ENCODE measurements around the gene WBP1.

WBP1 gene

DNA sequence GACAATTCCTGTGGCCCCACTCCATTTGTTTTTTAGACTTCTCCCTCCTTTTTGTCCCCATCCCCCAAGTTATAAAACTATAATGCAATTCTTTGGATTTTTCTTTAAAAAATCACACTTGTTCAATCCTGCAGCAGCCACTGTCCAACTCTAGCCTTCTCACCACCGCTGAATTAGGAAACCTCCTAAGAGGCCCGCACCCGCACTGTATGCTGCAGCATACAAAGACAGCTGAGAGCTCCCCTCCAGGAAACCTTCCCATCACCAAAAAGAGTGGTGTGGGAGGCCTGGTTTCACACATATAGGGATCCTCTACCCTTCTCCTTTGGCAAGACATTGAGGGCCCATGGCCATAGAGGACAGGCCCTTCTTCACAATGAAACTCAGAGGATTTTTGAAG, 46.4 kb downstream of the WBP1 start:
- DNase-seq = no peak

DNA sequence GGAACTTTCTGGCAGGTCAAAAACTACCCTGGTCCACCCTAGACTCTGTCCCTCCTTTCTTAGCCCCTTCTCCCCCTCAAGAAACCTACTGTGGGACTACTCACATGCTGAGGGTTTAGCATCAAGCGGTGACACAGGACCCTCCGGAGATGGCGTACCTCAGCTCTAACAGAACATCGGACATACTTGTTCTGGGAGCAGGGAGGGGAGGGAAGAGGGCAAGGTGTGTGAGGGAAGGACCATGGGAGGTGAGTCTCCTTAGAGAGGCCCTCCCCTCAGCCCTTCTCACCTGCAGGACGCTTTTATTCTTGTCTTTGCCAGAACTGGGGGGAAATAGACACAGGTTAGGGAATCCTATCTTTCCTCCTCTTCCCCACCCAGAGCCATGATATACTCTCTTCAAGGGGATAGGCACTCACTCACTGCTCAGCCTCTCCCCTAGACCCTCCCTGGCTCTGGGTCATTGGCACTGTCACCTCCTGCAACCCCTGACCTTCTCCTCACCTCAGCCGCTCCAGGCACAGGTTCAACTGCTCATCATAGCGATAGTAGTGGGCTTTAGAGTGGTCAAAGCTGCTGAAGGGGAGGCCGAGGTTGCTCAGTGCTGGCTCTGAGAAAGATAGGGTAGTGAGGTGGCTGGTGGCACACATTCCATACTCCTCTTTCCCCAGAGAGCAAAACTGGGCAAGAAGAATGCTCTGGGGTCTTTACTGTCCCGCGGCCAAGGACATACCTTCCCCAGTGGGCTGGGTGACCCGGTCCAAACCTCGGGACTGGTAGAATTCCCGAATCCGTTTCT, 47.4 kb downstream of the WBP1 start:
- DNase-seq = no peak

DNA sequence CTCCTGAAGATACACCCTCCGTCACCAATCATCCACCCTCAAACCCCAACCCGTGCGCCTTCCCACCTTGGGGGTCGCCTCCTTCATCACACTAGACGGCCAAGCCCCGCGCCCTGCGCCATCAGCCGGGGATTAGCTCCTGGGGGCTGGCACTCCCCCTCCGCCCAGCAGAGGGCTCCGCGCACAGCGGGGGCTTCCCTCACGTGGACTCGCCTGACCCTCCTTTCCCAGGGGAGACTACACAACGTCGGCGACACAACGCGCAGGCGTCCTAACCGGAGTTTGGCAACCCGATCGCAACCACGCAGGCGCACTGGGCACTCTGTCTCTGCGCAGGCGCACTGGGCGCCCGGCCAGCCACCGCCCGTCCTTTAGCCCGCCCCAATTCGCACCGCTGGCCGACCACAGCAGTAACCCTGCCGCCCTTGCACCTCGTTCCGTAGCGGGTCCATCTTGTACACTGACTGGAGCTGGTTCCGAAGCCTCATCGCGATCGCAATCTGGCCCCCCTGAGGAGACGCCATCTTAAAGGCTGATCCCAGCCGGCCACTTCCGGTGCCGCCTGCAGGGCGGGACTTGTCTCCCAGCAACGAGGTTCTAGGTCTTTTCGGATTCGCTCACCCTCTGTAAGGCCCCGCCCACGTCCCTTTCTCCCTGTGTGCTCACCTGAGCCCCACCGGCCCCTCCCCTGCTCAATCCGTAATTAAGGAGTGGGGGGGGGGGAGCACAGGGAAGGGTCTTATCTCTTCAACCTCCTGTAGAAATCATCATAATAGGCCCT, 49.1 kb downstream of the WBP1 start, which contains the start of gene PCGF1:
Gene PCGF1, minus strand, starts transcription at position 551 of the 781 bp plus-strand sequence. Its CDS starts 27 bp downstream, at position 524.
- DNase-seq = peak; percentile 98

- DNase-seq = peak; percentile 78
Measured at GRCh38 chr2:74507926-74508520, 49.8 kb downstream of the WBP1 start.

- no peak for DNase-seq
Measured at GRCh38 chr2:74510272-74510671, 52.0 kb downstream of the WBP1 start.

Measured in NCI-H2171 (cell line).